Mammary epithelial cell (primary cell): ENCODE results near the gene RNF121.

Experiments
- CTCF ChIP-seq, 2 donors: IDR thresholded peaks in 1 of 2; conservative IDR thresholded peaks in 1 of 2; 2 replicates each; pipeline ENCODE4 v1.5.1; 2011 to 2012; ENCODE audit warnings: inconsistent platforms in 2 of 2, low read length in 2 of 2, mild to moderate bottlenecking in 2 of 2, control low read depth in 1 of 2, low read depth in 1 of 2; ENCODE audit not compliant: insufficient read depth in 1 of 2; ENCODE audit errors: extremely low read depth in 1 of 2
- EZH2 ChIP-seq: IDR thresholded peaks from 2 replicates; pipeline ENCODE4 v1.6.1; 2012; ENCODE audit warnings: low read length, inconsistent platforms, borderline replicate concordance

GRCh38 chr11:71927820-71928736 is 768 bp upstream of the RNF121 start, which contains the start of gene XNDC1N:
- no peak for TF ChIP-seq CTCF (conservative IDR thresholded peaks at IDR 0.05 in 1 of 2, IDR thresholded peaks at IDR 0.05 in 1 of 2; ENCODE audit: extremely low read depth in 1 of 2, insufficient read depth in 1 of 2, low read depth in 1 of 2, low read length in 2 of 2)
- TF ChIP-seq EZH2 = no peak
